HEK293T (cell line): Measurements from ENCODE around the gene SRD5A1.

Source experiments
- CTCF ChIA-PET: fragments of 350-600 bp; formaldehyde crosslinking; extraction: SDS; loops from one replicate; lab custom pipeline; 2021; ENCODE audit warnings: antibody characterized with exemption, inconsistent platforms; lab: Yijun Ruan, JAX
- POLR2A ChIA-PET: fragments of 350-600 bp; formaldehyde crosslinking; extraction: SDS; loops from one replicate; lab custom pipeline; 2020; ENCODE audit warnings: antibody characterized with exemption, inconsistent platforms; lab: Yijun Ruan, JAX
- DNase-seq: peaks from one replicate; pipeline ENCODE4 v3.0.0; 2012; ENCODE audit warnings: mixed read lengths; ENCODE audit errors: extremely low spot score
- ARNT ChIP-seq: fragments of 450-650 bp; IDR thresholded peaks from 2 replicates; pipeline ENCODE4 v1.6.1; 2017; ENCODE audit warnings: mild to moderate bottlenecking
- BHLHE40 ChIP-seq: fragments of 450-650 bp; IDR thresholded peaks from 2 replicates; pipeline ENCODE4 v1.6.1; 2016; ENCODE audit warnings: mild to moderate bottlenecking, moderate library complexity, borderline replicate concordance
- CTBP1 ChIP-seq: fragments of 450-650 bp; IDR thresholded peaks from 2 replicates; pipeline ENCODE4 v1.6.1; 2016; ENCODE audit warnings: borderline replicate concordance
- ELF4 ChIP-seq: fragments of 450-650 bp; IDR thresholded peaks from 2 replicates; pipeline ENCODE4 v1.6.1; 2017; ENCODE audit warnings: antibody characterized with exemption
- FOXA1 ChIP-seq: fragments of 450-650 bp; IDR thresholded peaks from 2 replicates; pipeline ENCODE4 v1.6.1; 2016; ENCODE audit warnings: mild to moderate bottlenecking
- FOXK2 ChIP-seq: fragments of 450-650 bp; IDR thresholded peaks from 2 replicates; pipeline ENCODE4 v1.6.1; 2016; ENCODE audit warnings: mild to moderate bottlenecking
- FOXM1 ChIP-seq: fragments of 450-650 bp; IDR thresholded peaks from 2 replicates; pipeline ENCODE4 v1.6.1; 2017; ENCODE audit warnings: mild to moderate bottlenecking, borderline replicate concordance
- HDGF ChIP-seq: fragments of 450-650 bp; IDR thresholded peaks from 2 replicates; pipeline ENCODE4 v1.6.1; 2017; ENCODE audit warnings: antibody characterized with exemption, borderline replicate concordance
- L3MBTL2 ChIP-seq: fragments of 450-650 bp; conservative IDR thresholded peaks from 2 replicates; pipeline ENCODE4 v1.6.1; 2016; ENCODE audit warnings: mild to moderate bottlenecking
- LEF1 ChIP-seq: fragments of 450-650 bp; IDR thresholded peaks from 2 replicates; pipeline ENCODE4 v1.6.1; 2017; ENCODE audit warnings: mild to moderate bottlenecking, borderline replicate concordance
- NFRKB ChIP-seq: fragments of 450-650 bp; IDR thresholded peaks from 2 replicates; pipeline ENCODE4 v1.6.1; 2016; ENCODE audit warnings: mild to moderate bottlenecking, moderate library complexity
- PKNOX1 ChIP-seq: fragments of 450-650 bp; IDR thresholded peaks from 2 replicates; pipeline ENCODE4 v1.6.1; 2016
- SP1 ChIP-seq: fragments of 450-650 bp; IDR thresholded peaks from 2 replicates; pipeline ENCODE4 v1.6.1; 2017
- SUZ12 ChIP-seq: fragments of 450-650 bp; IDR thresholded peaks from 2 replicates; pipeline ENCODE4 v1.6.1; 2016; ENCODE audit warnings: mild to moderate bottlenecking
- TARDBP ChIP-seq: fragments of 450-650 bp; IDR thresholded peaks from 2 replicates; pipeline ENCODE4 v1.6.1; 2016
- ZNF384 ChIP-seq: fragments of 450-650 bp; IDR thresholded peaks from 2 replicates; pipeline ENCODE4 v1.6.1; 2016

The SRD5A1 gene

GRCh38 chr5:6701491-6701890, 68.3 kb downstream of the SRD5A1 start:
- CTCF ChIA-PET = no interaction called here
- TF ChIP-seq FOXK2 = no peak
- POLR2A ChIA-PET = interaction anchor here (1.6 kb wide), 1 partner anchor 10 kb away, joined by 4 read pairs; no protein-coding TSS in a partner anchor
- DNase-seq = no peak

GRCh38 chr5:6702633-6703032, 69.4 kb downstream of the SRD5A1 start:
- no peak for DNase-seq
- CTCF ChIA-PET = no interaction called here
- POLR2A ChIA-PET = no interaction called here
- no peak for TF ChIP-seq BHLHE40
- TF ChIP-seq ARNT = no peak
- no peak for TF ChIP-seq TARDBP
- TF ChIP-seq NFRKB = no peak
- no peak for TF ChIP-seq CTBP1
- TF ChIP-seq ELF4 = no peak
- TF ChIP-seq FOXK2 = no peak
- TF ChIP-seq FOXM1 = no peak
- TF ChIP-seq SP1 = no peak
- TF ChIP-seq L3MBTL2 = no peak
- no peak for TF ChIP-seq LEF1
- TF ChIP-seq PKNOX1 = no peak
- no peak for TF ChIP-seq SUZ12

- DNase-seq = no peak
- TF ChIP-seq FOXK2 = no peak
- TF ChIP-seq ARNT = no peak
- TF ChIP-seq SP1 = no peak
- no peak for TF ChIP-seq PKNOX1
- no peak for TF ChIP-seq L3MBTL2
- TF ChIP-seq TARDBP = no peak
- TF ChIP-seq LEF1 = no peak
- TF ChIP-seq FOXM1 = no peak
- TF ChIP-seq ZNF384 = no peak
- TF ChIP-seq HDGF = no peak
- TF ChIP-seq CTBP1 = no peak
- no peak for TF ChIP-seq SUZ12
- no peak for TF ChIP-seq NFRKB
- no peak for TF ChIP-seq BHLHE40
- ChIA-PET CTCF (no interaction called here), POLR2A (no interaction called here)
These were observed 70.6 kb downstream of the SRD5A1 start for GRCh38 chr5:6703806-6704205.

- DNase-seq = no peak
- TF ChIP-seq LEF1 (no peak), SP1 (no peak), SUZ12 (no peak), L3MBTL2 (no peak), CTBP1 (no peak), PKNOX1 (no peak), NFRKB (no peak), HDGF (no peak), ARNT (no peak), FOXA1 (no peak), FOXM1 (no peak), FOXK2 (no peak), BHLHE40 (no peak), TARDBP (no peak), ELF4 (no peak), ZNF384 (no peak)
- CTCF ChIA-PET = no interaction called here
- POLR2A ChIA-PET = no interaction called here
These were observed 71.2 kb downstream of the SRD5A1 start for GRCh38 chr5:6704361-6704851.

- ChIA-PET CTCF (no interaction called here), POLR2A (no interaction called here)
- TF ChIP-seq CTBP1 = no peak
- TF ChIP-seq FOXK2 = no peak
- no peak for TF ChIP-seq NFRKB
- TF ChIP-seq LEF1 = no peak
- no peak for TF ChIP-seq ELF4
- TF ChIP-seq ZNF384 = no peak
- TF ChIP-seq FOXM1 = no peak
- no peak for TF ChIP-seq FOXA1
- no peak for TF ChIP-seq BHLHE40
- no peak for TF ChIP-seq SP1
- TF ChIP-seq HDGF = no peak
- no peak for TF ChIP-seq L3MBTL2
- no peak for TF ChIP-seq TARDBP
- TF ChIP-seq ARNT = no peak
- no peak for TF ChIP-seq SUZ12
- TF ChIP-seq PKNOX1 = no peak
- DNase-seq = no peak
These were observed 71.8 kb downstream of the SRD5A1 start for GRCh38 chr5:6705088-6705487.
